Right atrium auricular region (tissue), 2 donors: ENCODE results near the gene HIP1R. TPM values are rescaled to one million over a fixed set of nuclear protein-coding genes. Genes with fewer than 3 reads are reported as not detected.

ENCODE experiments used
- DNase-seq: peaks from one replicate; pipeline ENCODE4 v3.0.0-alpha.2; 2019; ENCODE audit warnings: low spot score
- H3K27ac ChIP-seq, 2 donors: fragments of 200-600 bp; sonication (generic); 1 replicate in 1 of 2; 2 replicates in 1 of 2; pipeline ENCODE4 v1.5.1; 2016 to 2019
- H3K27me3 ChIP-seq, 2 donors: fragments of 200-600 bp; sonication (generic); one replicate each; pipeline versions ENCODE4 v1.5.1 to v1.6.0; 2017 to 2019
- H3K36me3 ChIP-seq: fragments of 200-600 bp; sonication (generic); one replicate; pipeline ENCODE4 v1.5.1; 2016
- H3K4me1 ChIP-seq, 2 donors: fragments of 200-600 bp; sonication (generic); one replicate each; pipeline versions ENCODE4 v1.5.1 to v1.6.0; 2017 to 2019
- H3K4me3 ChIP-seq, 2 donors: fragments of 200-600 bp; sonication (generic); 1 replicate in 1 of 2; 2 replicates in 1 of 2; pipeline ENCODE4 v1.5.1; 2017 to 2019; ENCODE audit warnings: mild to moderate bottlenecking in 1 of 2, moderate library complexity in 1 of 2
- H3K9me3 ChIP-seq, 2 donors: fragments of 200-600 bp; sonication (generic); one replicate each; pipeline ENCODE4 v1.5.1; 2019
- total RNA-seq, 2 donors: library from RNA; depleted of rRNA; stranded (reverse); fragments of >200 nt; gene quantifications; one replicate each; pipeline ENCODE4 v1.1.0, GENCODE V29; 2016
- TF ChIP-seq, protein P1 (sequence below), 2 donors: fragments of 200-600 bp; sonication (generic); IDR thresholded peaks; one replicate each; pipeline ENCODE4 v1.5.1; 2019; ENCODE audit warnings: antibody characterized with exemption in 2 of 2

HIP1R gene
- total RNA-seq, 2 donors from 2014 or later, result 32.4 to 43.8 TPM

DNA sequence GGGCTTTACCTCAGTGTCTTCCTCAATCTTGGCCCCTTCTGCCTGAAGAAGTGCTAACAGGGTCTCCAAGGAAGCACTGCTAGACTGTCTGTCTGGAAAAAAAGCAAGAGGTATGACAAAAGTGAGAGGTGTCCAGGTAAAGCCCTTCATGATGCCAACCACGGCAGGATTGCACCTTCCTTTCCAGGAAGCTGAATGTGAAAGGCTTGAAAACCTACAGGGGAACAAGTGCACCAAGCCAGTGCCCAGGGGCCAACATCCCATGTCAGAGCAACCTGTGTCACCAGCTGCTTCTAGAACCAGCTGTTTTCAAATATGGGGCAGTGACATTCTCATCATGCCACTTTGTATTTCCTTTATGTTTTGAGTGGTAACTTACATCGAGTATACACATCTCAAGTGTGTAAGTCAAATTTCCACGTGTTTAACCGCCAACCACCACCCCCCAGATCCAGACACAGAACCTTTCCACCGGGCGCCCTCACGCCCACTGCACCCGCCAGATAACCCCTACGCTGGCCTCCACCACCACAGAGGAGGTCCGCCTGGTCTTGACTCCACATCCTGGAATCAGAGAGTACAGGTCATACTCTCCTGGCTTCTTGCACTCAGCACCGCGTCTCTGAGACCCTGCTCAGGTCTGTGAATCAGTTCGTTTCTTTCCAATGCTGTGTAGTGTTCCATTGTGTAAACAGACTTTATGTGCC, 33.4 kb downstream of the HIP1R start:
- Histone ChIP-seq H3K36me3 (peaks cover 36% of the 10 kb centered on the region), H3K4me3 (no peak overlapping the region), H3K4me1 (peaks cover 0 to 86% of the 10 kb centered on the region in 2 donors), H3K9me3 (no peaks in the 10 kb centered on the region), H3K27ac (peak overlapping the region; percentile 74 to 82), H3K27me3 (no peaks in the 10 kb centered on the region)
- TF ChIP-seq, protein P1, sequence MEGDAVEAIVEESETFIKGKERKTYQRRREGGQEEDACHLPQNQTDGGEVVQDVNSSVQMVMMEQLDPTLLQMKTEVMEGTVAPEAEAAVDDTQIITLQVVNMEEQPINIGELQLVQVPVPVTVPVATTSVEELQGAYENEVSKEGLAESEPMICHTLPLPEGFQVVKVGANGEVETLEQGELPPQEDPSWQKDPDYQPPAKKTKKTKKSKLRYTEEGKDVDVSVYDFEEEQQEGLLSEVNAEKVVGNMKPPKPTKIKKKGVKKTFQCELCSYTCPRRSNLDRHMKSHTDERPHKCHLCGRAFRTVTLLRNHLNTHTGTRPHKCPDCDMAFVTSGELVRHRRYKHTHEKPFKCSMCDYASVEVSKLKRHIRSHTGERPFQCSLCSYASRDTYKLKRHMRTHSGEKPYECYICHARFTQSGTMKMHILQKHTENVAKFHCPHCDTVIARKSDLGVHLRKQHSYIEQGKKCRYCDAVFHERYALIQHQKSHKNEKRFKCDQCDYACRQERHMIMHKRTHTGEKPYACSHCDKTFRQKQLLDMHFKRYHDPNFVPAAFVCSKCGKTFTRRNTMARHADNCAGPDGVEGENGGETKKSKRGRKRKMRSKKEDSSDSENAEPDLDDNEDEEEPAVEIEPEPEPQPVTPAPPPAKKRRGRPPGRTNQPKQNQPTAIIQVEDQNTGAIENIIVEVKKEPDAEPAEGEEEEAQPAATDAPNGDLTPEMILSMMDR (IDR thresholded peaks at IDR 0.05), result no peak
- no peak for DNase-seq

DNA sequence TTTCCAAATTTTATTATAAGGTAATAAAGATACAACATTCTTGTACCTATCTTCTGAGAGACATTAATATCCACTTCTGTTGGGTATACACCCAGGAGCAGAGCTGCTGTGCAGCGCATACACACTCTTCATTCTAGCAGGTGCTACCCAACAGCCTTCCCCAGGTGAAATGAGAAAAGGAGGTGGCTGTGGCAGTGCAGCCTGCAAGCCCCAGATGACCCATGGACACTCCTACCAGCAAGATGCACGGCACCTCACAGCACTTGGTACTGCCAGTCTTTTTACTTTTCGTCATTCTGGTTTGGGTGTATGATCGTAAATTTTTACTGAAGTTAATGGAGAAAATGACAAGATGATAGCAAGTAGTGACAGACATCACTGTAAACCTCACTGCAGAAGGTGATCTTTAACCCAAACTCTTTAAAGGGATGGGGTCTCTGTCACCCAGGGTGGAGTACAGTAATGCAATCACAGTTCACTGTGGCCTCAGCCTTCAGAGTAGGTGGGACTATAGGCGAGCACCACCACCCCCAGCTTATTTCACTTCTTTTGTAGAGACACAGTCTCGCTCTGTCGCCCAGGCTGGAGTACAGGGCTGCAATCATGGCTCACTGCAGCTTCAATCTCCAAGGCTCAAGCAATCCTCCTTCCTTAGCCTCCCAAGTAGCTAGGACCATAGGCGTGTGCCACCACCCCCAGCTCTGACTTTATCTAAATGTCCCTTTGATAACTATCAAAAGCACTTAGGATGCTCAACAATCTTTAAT, 34.1 kb downstream of the HIP1R start:
- H3K9me3 ChIP-seq, result no peaks in the 10 kb centered on the region
- H3K4me3 ChIP-seq, result no peak overlapping the region
- DNase-seq, result no peak
- TF ChIP-seq, protein P1 (IDR thresholded peaks at IDR 0.05), result no peak
- peaks cover 0 to 93% of the 10 kb centered on the region in 2 donors for H3K4me1 ChIP-seq
- H3K27ac ChIP-seq, result no peak overlapping the region
- H3K27me3 ChIP-seq, result no peaks in the 10 kb centered on the region
- H3K36me3 ChIP-seq, result peaks cover 35% of the 10 kb centered on the region

DNA sequence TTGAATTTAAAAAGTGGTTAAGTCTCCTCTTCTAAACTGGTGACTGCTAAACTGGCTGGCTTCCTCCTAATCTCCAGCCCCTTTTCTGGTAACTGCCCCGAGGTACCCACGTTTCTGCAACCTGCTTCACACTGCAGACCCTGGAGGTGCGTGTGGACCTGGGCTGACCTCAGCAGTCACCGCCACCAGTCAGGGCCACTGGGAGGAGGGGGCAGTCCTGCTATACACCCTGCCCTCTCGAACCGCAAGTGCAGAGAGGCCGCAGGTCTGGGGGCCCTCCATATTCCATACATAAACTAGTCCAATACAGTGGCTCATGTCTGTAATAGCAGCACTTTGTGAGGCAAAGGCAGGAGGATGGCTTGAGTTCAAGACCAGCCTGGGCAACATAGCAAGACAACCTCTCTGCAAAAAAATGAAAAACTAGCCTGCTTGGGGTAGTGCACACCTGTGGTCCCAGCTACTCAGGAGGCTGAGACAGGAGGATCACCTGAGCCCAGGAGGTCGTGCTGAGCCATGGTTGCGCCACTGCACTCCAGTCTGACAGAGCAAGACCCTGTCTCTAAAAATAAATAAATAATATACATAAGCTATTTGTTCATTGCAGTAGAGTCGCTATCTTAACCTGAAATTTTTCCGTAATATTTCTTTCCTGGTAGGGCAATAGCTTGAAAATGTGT, 35.0 kb downstream of the HIP1R start:
- Histone ChIP-seq H3K27me3 (no peaks in the 10 kb centered on the region), H3K4me3 (no peak overlapping the region), H3K9me3 (no peaks in the 10 kb centered on the region), H3K36me3 (peaks cover 32% of the 10 kb centered on the region), H3K4me1 (peaks cover 0 to 90% of the 10 kb centered on the region in 2 donors), H3K27ac (peak overlapping the region; percentile 74 to 78)
- DNase-seq, result no peak
- TF ChIP-seq, protein P1 (IDR thresholded peaks at IDR 0.05), result no peak

DNA sequence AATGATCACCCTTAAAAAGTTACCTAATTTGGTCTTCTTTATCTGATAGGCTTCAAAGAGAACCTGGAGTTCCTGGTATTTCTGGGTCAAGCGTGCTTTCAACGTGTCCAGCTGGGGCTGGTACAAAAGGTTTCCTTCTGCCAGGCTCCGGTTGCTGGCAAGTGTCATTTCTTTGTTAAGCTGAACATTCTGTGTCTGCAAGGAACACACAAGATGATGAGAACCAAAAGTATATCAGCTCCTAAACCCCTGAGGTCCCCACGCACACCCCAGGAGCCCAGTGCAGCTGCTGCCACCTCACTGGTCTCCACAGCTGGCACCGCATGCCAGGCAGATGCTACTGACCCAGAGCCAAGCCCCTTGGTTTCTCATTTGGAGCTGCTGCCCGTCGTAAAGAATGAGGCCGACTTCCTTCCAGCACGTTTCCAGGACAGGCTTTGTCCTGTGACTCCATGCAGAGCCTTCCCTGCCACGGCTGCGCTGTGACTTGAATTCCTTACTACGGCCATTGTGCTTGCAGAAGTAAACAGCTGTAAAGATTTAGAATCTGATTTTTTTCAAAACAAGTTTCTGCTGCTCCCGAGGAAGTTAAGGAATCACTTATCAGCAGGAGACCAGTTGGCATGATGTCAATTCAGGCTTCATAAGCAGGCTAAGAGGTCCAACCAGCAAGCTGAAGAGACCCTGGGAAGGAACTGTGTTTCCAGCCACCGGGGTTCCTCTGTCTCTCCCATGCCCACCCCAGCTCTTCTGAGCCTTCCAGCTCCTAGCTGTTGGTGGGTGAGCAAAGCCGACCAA, 35.8 kb downstream of the HIP1R start:
- Histone ChIP-seq H3K27me3 (no peaks in the 10 kb centered on the region), H3K4me3 (peak overlapping the region in 1 of 2 donors; percentile 38), H3K9me3 (no peaks in the 10 kb centered on the region), H3K36me3 (peaks cover 27% of the 10 kb centered on the region), H3K27ac (peak overlapping the region; percentile 74 to 78), H3K4me1 (peaks cover 0 to 90% of the 10 kb centered on the region in 2 donors)
- DNase-seq, result no peak
- TF ChIP-seq, protein P1 (IDR thresholded peaks at IDR 0.05), result no peak
